Psoas muscle (tissue), 8 donors: ENCODE data around the gene AP2B1. TPM values are rescaled to one million over a fixed set of nuclear protein-coding genes. Genes with fewer than 3 reads are reported as not detected.

ENCODE experiments used
- ATAC-seq, 4 donors: fragments of 200-7000 bp; cut with Tn5 transposase; one replicate each; pipeline ENCODE4 v1.9.1; 2020; ENCODE audit warnings: moderate library complexity in 3 of 4, mild to moderate bottlenecking in 2 of 4
- DNase-seq, 2 donors: peaks; one replicate each; pipeline ENCODE4 v3.0.0-alpha.2; 2020
- H3K27ac ChIP-seq: fragments of 200-600 bp; one replicate; pipeline ENCODE4 v1.8.0; 2022
- H3K27me3 ChIP-seq, 3 donors: fragments of 200-600 bp in 1 of 3; one replicate each; pipeline versions ENCODE4 v1.6.1 to v1.8.0; 2013 to 2022; ENCODE audit warnings: low read length in 2 of 3, mild to moderate bottlenecking in 2 of 3, moderate library complexity in 1 of 3; ENCODE audit not compliant: insufficient read depth in 3 of 3
- H3K36me3 ChIP-seq, 2 donors: fragments of 200-600 bp in 1 of 2; one replicate each; pipeline versions ENCODE4 v1.6.1 to v1.8.0; 2013 to 2022; ENCODE audit warnings: low read depth in 1 of 2, mild to moderate bottlenecking in 1 of 2, moderate library complexity in 1 of 2; ENCODE audit not compliant: insufficient read depth in 1 of 2
- H3K4me1 ChIP-seq: fragments of 200-600 bp; one replicate; pipeline ENCODE4 v1.8.0; 2022
- H3K4me3 ChIP-seq: fragments of 200-600 bp; one replicate; pipeline ENCODE4 v1.8.0; 2022; ENCODE audit warnings: mild to moderate bottlenecking
- H3K9me3 ChIP-seq: fragments of 200-600 bp; one replicate; pipeline ENCODE4 v1.8.0; 2022
- WGBS, 3 donors: extraction: QIAGEN DNeasy Blood & Tissue Kit; methylation state at CpG; one replicate each; pipeline versions ENCODE4 v1.1.6 to v1.1.7; 2013; 5-methylcytosine and 5-hydroxymethylcytosine counted together
- intact Hi-C, 2 donors: fragments of 100-400 bp; cut with DNase I; formaldehyde crosslinking; loops; one replicate each; pipeline versions ENCODE4 v1.11.0 to v1.14.2; 2022
- polyA plus RNA-seq, 3 donors: library from polyadenylated mRNA; stranded (reverse); fragments of 200-250 nt; gene quantifications; one replicate each; pipeline ENCODE4 v1.2.3, GENCODE V29; 2013
- total RNA-seq, 4 donors: library from RNA; stranded (reverse); fragmentation: NEBNext Ultra II Directional in 2 of 4; extraction: Animal tissue kit (Norgen Biotek cat#: 25700) in 2 of 4; gene quantifications; one replicate each; pipeline versions ENCODE4 v1.2.1 to v1.2.4, GENCODE V29; 2021 to 2023
- TF ChIP-seq, protein P1 (sequence below): fragments of 200-600 bp; IDR thresholded peaks from one replicate; pipeline ENCODE4 v1.8.0; 2022; ENCODE audit warnings: antibody characterized with exemption
- donor health status: healthy with polysubstance abuse.
- donor health status: DM: no; HTN: no; CAD: no; lungs with moderate emphysema.
- donor health status: Bipolar disorder and iron deficiency.
- donor health status: healthy.
- donor health status: DM: yes; HTN: yes; CAD: no.
- donor health status: DM: no; HTN: no; CAD: no.
- donor health status: DM: no; HTN: no; CAD: no.
- donor health status: DM: yes; HTN: yes; CAD: no.

The AP2B1 gene
- total and polyA plus RNA-seq, 7 donors: 20.0 to 92.4 (median 63.2) TPM

DNA sequence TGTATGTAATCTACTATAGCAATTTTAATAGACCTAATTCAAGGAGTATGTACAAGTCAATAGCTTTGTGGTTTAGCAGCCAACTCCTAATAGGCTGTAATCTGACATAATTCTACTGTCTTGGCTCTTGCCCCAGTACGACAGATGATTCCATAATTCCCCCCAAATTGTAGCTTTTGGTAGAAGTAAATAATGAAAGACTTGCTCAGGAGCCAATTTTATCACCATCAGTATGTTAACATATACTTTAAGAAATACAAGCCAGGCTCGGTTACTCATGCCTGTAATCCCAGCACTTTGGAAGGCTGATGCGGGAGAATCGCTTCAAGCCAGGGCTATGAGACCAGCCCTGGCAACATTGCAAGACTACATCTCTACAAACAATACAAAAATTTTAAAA lies 53.9 kb downstream of the AP2B1 start:
- intact Hi-C loops: no loop called here
- Histone ChIP-seq H3K4me3 (no peak overlapping the region), H3K27me3 (no peaks in the 10 kb centered on the region), H3K36me3 (peaks cover 3 to 100% of the 10 kb centered on the region in 2 donors), H3K4me1 (no peaks in the 10 kb centered on the region), H3K27ac (no peak overlapping the region), H3K9me3 (no peaks in the 10 kb centered on the region)
- ATAC-seq (no peak), DNase-seq (no peak)
- TF ChIP-seq, protein P1, sequence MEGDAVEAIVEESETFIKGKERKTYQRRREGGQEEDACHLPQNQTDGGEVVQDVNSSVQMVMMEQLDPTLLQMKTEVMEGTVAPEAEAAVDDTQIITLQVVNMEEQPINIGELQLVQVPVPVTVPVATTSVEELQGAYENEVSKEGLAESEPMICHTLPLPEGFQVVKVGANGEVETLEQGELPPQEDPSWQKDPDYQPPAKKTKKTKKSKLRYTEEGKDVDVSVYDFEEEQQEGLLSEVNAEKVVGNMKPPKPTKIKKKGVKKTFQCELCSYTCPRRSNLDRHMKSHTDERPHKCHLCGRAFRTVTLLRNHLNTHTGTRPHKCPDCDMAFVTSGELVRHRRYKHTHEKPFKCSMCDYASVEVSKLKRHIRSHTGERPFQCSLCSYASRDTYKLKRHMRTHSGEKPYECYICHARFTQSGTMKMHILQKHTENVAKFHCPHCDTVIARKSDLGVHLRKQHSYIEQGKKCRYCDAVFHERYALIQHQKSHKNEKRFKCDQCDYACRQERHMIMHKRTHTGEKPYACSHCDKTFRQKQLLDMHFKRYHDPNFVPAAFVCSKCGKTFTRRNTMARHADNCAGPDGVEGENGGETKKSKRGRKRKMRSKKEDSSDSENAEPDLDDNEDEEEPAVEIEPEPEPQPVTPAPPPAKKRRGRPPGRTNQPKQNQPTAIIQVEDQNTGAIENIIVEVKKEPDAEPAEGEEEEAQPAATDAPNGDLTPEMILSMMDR: no peak
- 87 to 92% (median 88%) methylated on average over 4 of the region's 4 CpGs for WGBS, 3 donors

DNA sequence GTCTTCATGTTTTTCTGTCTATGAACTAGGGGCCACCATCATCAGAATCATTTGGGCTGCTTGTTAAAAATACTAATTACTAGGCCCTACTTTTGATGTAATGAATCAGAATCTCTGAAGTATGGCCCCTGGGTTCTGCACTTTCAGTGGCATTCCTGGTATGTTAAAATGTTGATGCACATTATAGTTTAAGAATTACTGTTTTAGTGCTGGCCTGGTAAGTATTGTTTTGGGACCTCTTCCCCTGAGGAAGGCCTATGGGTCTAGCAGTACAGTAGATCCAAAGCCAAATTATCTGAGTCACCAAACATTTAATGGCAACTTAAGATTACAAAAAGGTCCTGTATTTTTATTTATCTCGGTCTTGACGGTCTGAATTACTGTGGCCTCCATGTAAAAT lies 58.8 kb downstream of the AP2B1 start:
- Histone ChIP-seq H3K4me1 (no peaks in the 10 kb centered on the region), H3K36me3 (peaks cover 2 to 93% of the 10 kb centered on the region in 2 donors), H3K27me3 (no peaks in the 10 kb centered on the region), H3K27ac (no peak overlapping the region), H3K4me3 (no peak overlapping the region), H3K9me3 (no peaks in the 10 kb centered on the region)
- intact Hi-C loops: no loop called here
- TF ChIP-seq, protein P1: no peak
- 47 to 89% (median 71%) methylated on average over 2 of the region's 2 CpGs for WGBS, 3 donors
- DNase-seq: no peak
- no peak for ATAC-seq

DNA sequence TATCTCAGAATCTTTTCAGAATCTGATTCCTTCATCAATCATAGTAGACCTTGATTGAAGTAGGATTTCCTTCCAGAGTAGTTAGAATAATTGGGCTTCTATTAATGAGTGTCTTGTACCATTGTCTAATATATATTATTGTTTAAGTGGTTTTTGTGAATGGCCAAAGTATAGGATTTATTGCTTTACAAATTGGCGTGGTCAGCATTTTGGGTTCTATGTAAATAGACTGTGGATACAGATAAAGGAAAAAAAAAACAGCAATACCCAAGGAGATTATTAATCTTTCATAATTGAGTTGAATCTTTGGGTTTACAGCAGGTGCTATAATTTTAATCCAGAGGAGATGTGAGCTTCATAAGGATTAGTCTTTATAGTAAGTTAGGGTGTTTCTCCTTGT lies 64.3 kb downstream of the AP2B1 start:
- intact Hi-C loops: no loop called here
- peaks cover 6 to 60% of the 10 kb centered on the region in 2 donors for H3K36me3 ChIP-seq
- H3K4me1 ChIP-seq: no peaks in the 10 kb centered on the region
- H3K27ac ChIP-seq: no peak overlapping the region
- DNase-seq: no peak
- TF ChIP-seq, protein P1: no peak
- no peaks in the 10 kb centered on the region for H3K9me3 ChIP-seq
- WGBS, 3 donors: 97 to 100% (median 97%) methylated on average over 1 of the region's 1 CpG
- H3K4me3 ChIP-seq: no peak overlapping the region
- no peak for ATAC-seq
- no peaks in the 10 kb centered on the region for H3K27me3 ChIP-seq

DNA sequence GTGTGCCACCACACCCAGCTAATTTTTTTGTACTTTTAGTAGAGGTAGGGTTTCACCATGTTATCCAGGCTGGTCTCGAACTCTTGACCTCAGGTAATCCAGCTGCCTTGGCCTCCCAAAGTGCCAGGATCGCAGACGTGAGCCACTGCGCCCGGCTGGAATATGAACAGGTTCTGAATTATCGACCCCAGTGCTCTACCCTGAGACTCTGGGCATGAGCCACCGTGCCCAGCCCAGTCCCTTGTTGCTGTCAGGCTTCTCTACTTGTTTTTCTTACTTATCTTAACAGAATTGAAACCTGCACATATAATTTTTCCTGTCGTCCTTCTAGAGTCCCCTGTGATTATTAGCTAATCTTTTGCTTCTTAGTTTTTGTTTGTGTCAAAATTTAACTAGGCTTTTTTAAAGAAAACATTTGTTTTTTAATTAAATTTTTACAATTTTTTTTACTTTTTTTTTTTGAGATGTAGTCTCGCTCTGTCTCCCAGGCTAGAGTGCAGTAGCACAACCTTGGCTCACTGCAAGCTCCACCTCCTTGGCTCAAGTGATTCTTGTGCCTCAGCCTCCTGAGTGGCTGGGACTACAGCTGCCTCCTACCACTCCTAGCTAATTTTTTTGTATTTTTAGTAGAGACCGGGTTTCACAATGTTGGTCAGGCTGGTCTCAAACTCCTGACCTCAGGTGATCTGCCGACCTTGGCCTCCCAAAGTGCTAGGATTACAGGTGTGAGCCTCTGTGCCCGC lies 66.7 kb downstream of the AP2B1 start:
- Histone ChIP-seq H3K27ac (no peak overlapping the region), H3K36me3 (peaks cover 6 to 56% of the 10 kb centered on the region in 2 donors), H3K9me3 (no peaks in the 10 kb centered on the region), H3K4me3 (no peak overlapping the region), H3K27me3 (no peaks in the 10 kb centered on the region), H3K4me1 (peaks cover 5% of the 10 kb centered on the region)
- TF ChIP-seq, protein P1: no peak
- DNase-seq (no peak), ATAC-seq (no peak)
- intact Hi-C loops: no loop called here
- WGBS, 3 donors: 64 to 83% (median 71%) methylated on average over 12 of the region's 12 CpGs

DNA sequence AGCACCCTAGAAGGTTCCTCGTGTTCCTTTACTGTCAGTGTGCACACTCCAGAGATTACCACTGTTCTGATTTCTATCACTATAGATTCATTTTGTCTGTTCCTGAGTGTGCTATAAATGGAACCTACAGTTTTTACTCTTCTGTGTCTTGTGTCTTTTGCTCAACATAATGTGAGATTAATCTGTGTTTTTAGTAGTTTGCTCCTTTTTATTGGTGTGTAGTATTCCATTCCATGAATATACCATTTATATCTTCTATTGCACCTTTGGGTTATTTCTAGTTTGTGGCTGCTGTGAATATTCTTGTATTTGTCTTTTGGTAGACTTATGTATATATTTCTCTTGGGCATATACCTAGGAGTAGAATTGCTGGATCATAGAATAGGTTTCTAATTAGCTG lies 68.2 kb downstream of the AP2B1 start:
- H3K4me3 ChIP-seq: no peak overlapping the region
- DNase-seq: no peak
- H3K27me3 ChIP-seq: no peaks in the 10 kb centered on the region
- H3K9me3 ChIP-seq: no peaks in the 10 kb centered on the region
- no peak overlapping the region for H3K27ac ChIP-seq
- ATAC-seq: no peak
- 91 to 100% (median 97%) methylated on average over 1 of the region's 1 CpG for WGBS, 3 donors
- H3K4me1 ChIP-seq: peaks cover 10% of the 10 kb centered on the region
- H3K36me3 ChIP-seq: peaks cover 6 to 57% of the 10 kb centered on the region in 2 donors
- TF ChIP-seq, protein P1: no peak
- intact Hi-C loops: loop anchor here in 1 of 2 donors (5.0 kb wide), 2 partner anchors 38 to 87 kb away; no protein-coding TSS in a partner anchor
